ENCODE results near the gene COMMD3.

DNA sequence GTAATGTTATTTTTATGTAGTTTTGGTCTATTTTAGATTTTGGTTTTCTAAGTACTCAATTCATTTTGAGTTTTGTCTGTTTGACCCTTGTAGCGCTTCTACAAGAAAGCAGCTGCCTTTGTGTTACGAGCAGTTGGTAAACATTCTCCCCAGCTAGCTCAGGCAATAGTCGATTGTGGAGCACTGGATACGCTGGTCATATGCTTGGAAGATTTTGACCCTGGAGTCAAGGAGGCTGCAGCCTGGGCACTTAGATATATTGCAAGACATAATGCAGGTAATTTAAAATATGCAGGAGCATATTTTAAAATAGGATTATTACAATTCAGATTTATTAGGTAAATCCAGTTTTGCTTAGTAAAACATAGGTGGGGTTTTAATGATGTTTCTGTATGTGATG lies 52.2 kb downstream of the COMMD3 start:
- TF ChIP-seq, protein P1, sequence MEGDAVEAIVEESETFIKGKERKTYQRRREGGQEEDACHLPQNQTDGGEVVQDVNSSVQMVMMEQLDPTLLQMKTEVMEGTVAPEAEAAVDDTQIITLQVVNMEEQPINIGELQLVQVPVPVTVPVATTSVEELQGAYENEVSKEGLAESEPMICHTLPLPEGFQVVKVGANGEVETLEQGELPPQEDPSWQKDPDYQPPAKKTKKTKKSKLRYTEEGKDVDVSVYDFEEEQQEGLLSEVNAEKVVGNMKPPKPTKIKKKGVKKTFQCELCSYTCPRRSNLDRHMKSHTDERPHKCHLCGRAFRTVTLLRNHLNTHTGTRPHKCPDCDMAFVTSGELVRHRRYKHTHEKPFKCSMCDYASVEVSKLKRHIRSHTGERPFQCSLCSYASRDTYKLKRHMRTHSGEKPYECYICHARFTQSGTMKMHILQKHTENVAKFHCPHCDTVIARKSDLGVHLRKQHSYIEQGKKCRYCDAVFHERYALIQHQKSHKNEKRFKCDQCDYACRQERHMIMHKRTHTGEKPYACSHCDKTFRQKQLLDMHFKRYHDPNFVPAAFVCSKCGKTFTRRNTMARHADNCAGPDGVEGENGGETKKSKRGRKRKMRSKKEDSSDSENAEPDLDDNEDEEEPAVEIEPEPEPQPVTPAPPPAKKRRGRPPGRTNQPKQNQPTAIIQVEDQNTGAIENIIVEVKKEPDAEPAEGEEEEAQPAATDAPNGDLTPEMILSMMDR (conservative IDR thresholded peaks at IDR 0.05; ENCODE audit: low read depth, low read length), result no peak
- TF ChIP-seq RAD21 (IDR thresholded peaks at IDR 0.05; ENCODE audit: low read length) (no peak), POLR2A (IDR thresholded peaks at IDR 0.05; ENCODE audit: low read depth, low read length) (no peak), CEBPB (IDR thresholded peaks at IDR 0.05; ENCODE audit: low read depth, low read length) (no peak), MXI1 (IDR thresholded peaks at IDR 0.05; ENCODE audit: borderline replicate concordance, low read depth, low read length) (no peak)
